CD4-positive, alpha-beta T cell treated with Interleukin-6 at 100 ng/mL for 8 hours (primary cell): ENCODE results near the gene PLLP.

Experiments
- DNase-seq: peaks from one replicate; pipeline ENCODE4 v3.0.0-alpha.2; 2020; ENCODE audit warnings: mixed read lengths, low spot score

The PLLP gene

GRCh38 chr16:57256601-57257395 is 27.7 kb downstream of the PLLP start:
- no peak for DNase-seq

- DNase-seq = no peak
Observed at GRCh38 chr16:57255686-57256415, 28.6 kb downstream of the PLLP start.

- DNase-seq = no peak
Observed at GRCh38 chr16:57253466-57253865, 31.0 kb downstream of the PLLP start.

GRCh38 chr16:57252148-57252721 is 32.2 kb downstream of the PLLP start:
- DNase-seq = no peak

GRCh38 chr16:57251352-57251751 is 33.1 kb downstream of the PLLP start:
- no peak for DNase-seq

- peak; percentile 7 for DNase-seq
Observed at GRCh38 chr16:57245472-57246113, 38.9 kb downstream of the PLLP start.

GRCh38 chr16:57244767-57245471 is 39.6 kb downstream of the PLLP start, which contains the start of gene ARL2BP:
ARL2BP (plus strand) TSS chr16:57245259; CDS start chr16:57245368, 109 bp downstream.
- DNase-seq = peak; percentile 97

GRCh38 chr16:57244463-57244766 is 40.1 kb downstream of the PLLP start:
- DNase-seq = no peak

GRCh38 chr16:57242650-57243049 is 41.8 kb downstream of the PLLP start:
- DNase-seq = no peak

GRCh38 chr16:57240851-57241250 is 43.6 kb downstream of the PLLP start:
- no peak for DNase-seq

GRCh38 chr16:57239107-57239506 is 45.4 kb downstream of the PLLP start:
- no peak for DNase-seq

- no peak for DNase-seq
Observed at GRCh38 chr16:57238682-57239081, 45.8 kb downstream of the PLLP start.

GRCh38 chr16:57236022-57236350 is 48.5 kb downstream of the PLLP start:
- no peak for DNase-seq

GRCh38 chr16:57235128-57236021 is 49.1 kb downstream of the PLLP start:
- no peak for DNase-seq

- no peak for DNase-seq
Observed at GRCh38 chr16:57234707-57235092, 49.8 kb downstream of the PLLP start.

- no peak for DNase-seq
Observed at GRCh38 chr16:57233944-57234706, 50.3 kb downstream of the PLLP start.

GRCh38 chr16:57231821-57232350 is 52.6 kb downstream of the PLLP start:
- no peak for DNase-seq

- DNase-seq = no peak
Observed at GRCh38 chr16:57229079-57229478, 55.4 kb downstream of the PLLP start.

GRCh38 chr16:57226701-57227621 is 57.5 kb downstream of the PLLP start:
- DNase-seq = no peak
